ENCODE data around the gene DDX19B.
A peak's percentile ranks its signal among the peaks of the same experiment; 100 is the strongest.
"Not testable (repeated sequence)": the region's sequence is repeated elsewhere in the genome, so short reads cannot be mapped to it uniquely, and the experiment has no call there.

The DDX19B gene

GRCh38 chr16:70298988-70299938 is at the start of gene DDX19B:
DDX19B (plus strand) TSS chr16:70299186; CDS start chr16:70299298, 112 bp downstream.
- FAIRE-seq = no peak
- DNase-seq (ENCODE audit: low spot score) = peak; percentile 84

- DNase-seq (ENCODE audit: low spot score); FAIRE-seq: not testable (repeated sequence)
Observed at GRCh38 chr16:70249697-70250096, 49.3 kb upstream of the DDX19B start.

- FAIRE-seq = no peak
Observed at GRCh38 chr16:70250748-70251628, 48.0 kb upstream of the DDX19B start.

GRCh38 chr16:70251629-70252354 is 47.2 kb upstream of the DDX19B start, which contains the start of gene EXOSC6:
EXOSC6 (minus strand) TSS chr16:70251940; CDS start chr16:70251900, 40 bp downstream.
- DNase-seq (ENCODE audit: low spot score) = peak; percentile 91
- no peak for FAIRE-seq

More at GRCh38 chr16:70250748-70251628, 48.0 kb upstream of the DDX19B start:
- peak; percentile 41 for DNase-seq (ENCODE audit: low spot score)

GRCh38 chr16:70252355-70252988 is 46.5 kb upstream of the DDX19B start:
- no peak for FAIRE-seq
- no peak for DNase-seq (ENCODE audit: low spot score)

GRCh38 chr16:70253291-70254106 is 45.5 kb upstream of the DDX19B start:
- DNase-seq (ENCODE audit: low spot score) (peak; percentile 58), FAIRE-seq (no peak)

GRCh38 chr16:70254180-70254964 is 44.6 kb upstream of the DDX19B start:
- no peak for DNase-seq (ENCODE audit: low spot score)
- no peak for FAIRE-seq

- no peak for DNase-seq (ENCODE audit: low spot score)
- no peak for FAIRE-seq
Observed at GRCh38 chr16:70254965-70255286, 44.1 kb upstream of the DDX19B start.

GRCh38 chr16:70255574-70255973 is 43.4 kb upstream of the DDX19B start:
- FAIRE-seq (no peak), DNase-seq (ENCODE audit: low spot score) (no peak)

- no peak for DNase-seq (ENCODE audit: low spot score)
- FAIRE-seq = no peak
Observed at GRCh38 chr16:70257391-70257790, 41.6 kb upstream of the DDX19B start.

GRCh38 chr16:70258065-70258464 is 40.9 kb upstream of the DDX19B start:
- no peak for FAIRE-seq
- DNase-seq (ENCODE audit: low spot score) = no peak

GRCh38 chr16:70258946-70259345 is 40.0 kb upstream of the DDX19B start:
- FAIRE-seq (no peak), DNase-seq (ENCODE audit: low spot score) (no peak)

GRCh38 chr16:70259903-70260302 is 39.1 kb upstream of the DDX19B start:
- DNase-seq (ENCODE audit: low spot score); FAIRE-seq: not testable (repeated sequence)

- no peak for FAIRE-seq
- peak; percentile 56 for DNase-seq (ENCODE audit: low spot score)
Observed at GRCh38 chr16:70267516-70267915, 31.5 kb upstream of the DDX19B start.

- not testable (repeated sequence) for FAIRE-seq; DNase-seq (ENCODE audit: low spot score)
Observed at GRCh38 chr16:70267922-70268321, 31.1 kb upstream of the DDX19B start.

GRCh38 chr16:70269471-70269870 is 29.5 kb upstream of the DDX19B start:
- no peak for FAIRE-seq
- DNase-seq (ENCODE audit: low spot score) = no peak

- FAIRE-seq (no peak), DNase-seq (ENCODE audit: low spot score) (no peak)
Observed at GRCh38 chr16:70270176-70270575, 28.8 kb upstream of the DDX19B start.

- DNase-seq (ENCODE audit: low spot score) = no peak
- FAIRE-seq = no peak
Observed at GRCh38 chr16:70271696-70272095, 27.3 kb upstream of the DDX19B start.

GRCh38 chr16:70276392-70276791 is 22.6 kb upstream of the DDX19B start:
- FAIRE-seq = no peak
- DNase-seq (ENCODE audit: low spot score) = no peak

Measured in urothelium cell line (cell line).